ENCODE data around the gene BDNF. TPM values are rescaled to one million over a fixed set of nuclear protein-coding genes. Genes with fewer than 3 reads are reported as not detected.

Gene BDNF
- total RNA-seq, 1 experiment from 2014 or later: 6.3 TPM

DNA sequence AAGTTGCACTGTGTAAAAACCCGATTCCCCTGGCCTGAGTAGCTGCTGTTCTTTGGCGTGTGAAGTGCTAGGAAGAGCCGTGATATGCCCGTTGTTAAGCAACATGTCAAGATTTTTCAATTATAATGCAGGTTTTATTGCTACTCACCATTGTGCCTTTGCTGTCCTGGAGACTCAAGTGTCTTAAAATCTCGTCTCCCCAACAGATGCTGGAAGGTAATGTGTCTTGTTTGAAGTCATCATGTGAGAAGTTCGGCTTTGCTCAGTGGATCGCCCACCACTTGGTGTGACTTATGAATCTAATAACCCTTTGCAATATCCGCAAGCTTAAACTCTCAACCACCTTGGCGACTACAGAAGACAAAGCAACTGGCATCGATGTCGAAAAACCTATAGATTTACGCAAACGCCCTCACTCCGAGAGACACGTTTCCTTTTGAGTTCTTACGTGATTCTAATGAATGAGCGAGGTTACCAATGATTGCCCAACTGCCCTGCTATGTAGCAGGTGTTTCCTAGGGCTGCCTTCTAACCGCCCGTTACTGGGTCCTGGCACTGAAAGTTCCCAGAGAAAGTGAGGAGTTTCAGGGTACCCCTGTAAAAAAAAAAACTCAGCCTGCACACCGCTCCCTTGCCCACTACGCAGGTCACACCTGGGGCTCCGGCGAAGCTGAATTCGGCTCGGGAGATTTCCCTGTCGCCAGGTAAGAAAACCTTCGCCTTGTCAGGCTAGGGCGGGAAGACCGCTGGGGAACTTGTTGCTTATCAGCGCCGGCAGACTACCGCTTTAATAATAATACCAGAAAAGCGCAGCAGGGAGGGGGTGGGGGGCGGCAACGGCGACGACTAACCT is 21.2 kb upstream of the BDNF start:
- Mint-ChIP-seq H3K9me3 (ENCODE audit: unreplicated experiment) (no peaks in the 10 kb centered on the region), H3K4me3 (ENCODE audit: unreplicated experiment) (peak overlapping the region; percentile 73), H3K36me3 (ENCODE audit: insufficient read depth, unreplicated experiment) (no peaks in the 10 kb centered on the region), H3K27ac (ENCODE audit: low read depth, unreplicated experiment) (no peak overlapping the region), H3K4me1 (ENCODE audit: insufficient read depth, unreplicated experiment) (peaks cover 14% of the 10 kb centered on the region), H3K27me3 (ENCODE audit: insufficient read depth, unreplicated experiment) (peaks cover 40% of the 10 kb centered on the region)
- ChIA-PET POLR2A (interaction anchor here (0.9 kb wide), 1 partner anchor 387 kb away, joined by 3 read pairs; the partner anchor contains the start of genes KIF18A and METTL15), CTCF (interaction anchor here (0.6 kb wide), 1 partner anchor 10 kb away, joined by 4 read pairs; no protein-coding TSS in a partner anchor)
- no peak for DNase-seq (ENCODE audit: unreplicated experiment)
- intact Hi-C loops (cut with micrococcal nuclease): no loop called here
- BruUV-seq (replicated peaks): no TSS peak
- TF ChIP-seq CTCF (IDR thresholded peaks at IDR 0.05; ENCODE audit: unreplicated experiment): no peak

DNA sequence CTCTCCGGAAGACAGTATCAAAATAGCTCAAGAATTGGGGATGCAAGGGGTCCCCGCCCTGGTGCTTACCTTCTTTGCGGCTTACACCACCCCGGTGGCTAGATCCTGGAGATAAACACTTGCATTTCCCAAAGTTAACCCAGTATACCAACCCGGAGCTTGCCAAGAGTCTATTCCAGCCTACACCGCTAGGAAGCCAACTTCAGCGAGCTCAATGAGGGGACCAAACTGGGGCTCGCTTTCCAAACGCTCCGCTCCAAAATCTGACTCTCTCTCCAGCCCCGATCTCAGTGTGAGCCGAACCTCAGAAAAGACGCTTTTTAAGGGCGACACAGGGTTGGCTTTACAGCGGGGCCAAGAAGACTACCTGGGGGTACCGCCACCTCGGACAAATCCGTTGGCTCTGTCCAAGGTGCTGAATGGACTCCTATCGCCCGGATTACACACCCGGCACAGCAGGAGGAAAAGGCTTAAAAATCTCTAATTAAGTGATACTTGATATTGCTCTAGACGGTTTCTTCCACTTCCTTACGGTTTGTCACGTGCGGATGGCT is 20.1 kb upstream of the BDNF start:
- BruUV-seq (replicated peaks): no TSS peak
- no peak overlapping the region for H3K27ac Mint-ChIP-seq (ENCODE audit: low read depth, unreplicated experiment)
- POLR2A ChIA-PET: interaction anchor here (5.1 to 5.2 kb wide), 2 partner anchors 19 to 388 kb away, joined by 68 to 73 read pairs; partner anchors contain the start of genes BDNF, KIF18A and METTL15

DNA sequence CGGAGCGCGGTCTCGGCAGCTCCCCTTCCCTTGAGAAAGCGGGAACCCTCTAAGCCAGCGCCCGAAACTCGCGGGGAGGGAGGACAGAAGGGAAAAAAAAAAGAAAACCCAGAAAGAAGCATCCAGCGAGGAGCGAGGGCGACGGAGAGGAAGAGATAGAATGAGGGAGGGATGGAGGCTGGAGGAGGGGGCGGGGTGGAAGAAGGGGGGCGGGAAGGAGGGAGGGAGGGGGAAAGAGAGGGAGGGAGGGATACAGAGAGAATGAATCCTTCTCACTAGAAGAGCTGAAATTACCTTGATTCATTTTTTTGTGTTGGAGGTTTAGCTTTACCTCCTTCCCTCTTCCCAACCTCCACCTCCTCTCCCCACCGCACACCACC is 19.3 kb upstream of the BDNF start:
- Mint-ChIP-seq H3K4me3 (ENCODE audit: unreplicated experiment) (peak overlapping the region; percentile 81), H3K36me3 (ENCODE audit: insufficient read depth, unreplicated experiment) (no peaks in the 10 kb centered on the region), H3K27ac (ENCODE audit: low read depth, unreplicated experiment) (peak overlapping the region; percentile 89), H3K4me1 (ENCODE audit: insufficient read depth, unreplicated experiment) (peaks cover 14% of the 10 kb centered on the region), H3K9me3 (ENCODE audit: unreplicated experiment) (no peaks in the 10 kb centered on the region), H3K27me3 (ENCODE audit: insufficient read depth, unreplicated experiment) (peaks cover 20% of the 10 kb centered on the region)
- intact Hi-C loops (cut with micrococcal nuclease): loop anchor here (5.0 to 10.0 kb wide), 5 partner anchors 115 to 1438 kb away; no protein-coding TSS in a partner anchor
- ChIA-PET CTCF (interaction anchor here (0.6 to 5.9 kb wide), 11 partner anchors 9 to 813 kb away, joined by 3 to 90 read pairs (median 4); partner anchors contain the start of genes BDNF, KIF18A and METTL15), POLR2A (interaction anchor here (0.6 to 5.2 kb wide), 15 partner anchors 8 to 1132 kb away, joined by 3 to 73 read pairs (median 3); partner anchors contain the start of genes BDNF, KIF18A and METTL15)
- DNase-seq (ENCODE audit: unreplicated experiment): no peak
- BruUV-seq (replicated peaks): no TSS peak
- TF ChIP-seq CTCF (IDR thresholded peaks at IDR 0.05; ENCODE audit: unreplicated experiment): no peak

More for the DNA sequence above, 20.1 kb upstream of the BDNF start:
- Mint-ChIP-seq H3K27me3 (ENCODE audit: insufficient read depth, unreplicated experiment) (peaks cover 28% of the 10 kb centered on the region), H3K4me3 (ENCODE audit: unreplicated experiment) (peak overlapping the region; percentile 81), H3K36me3 (ENCODE audit: insufficient read depth, unreplicated experiment) (no peaks in the 10 kb centered on the region), H3K4me1 (ENCODE audit: insufficient read depth, unreplicated experiment) (peaks cover 14% of the 10 kb centered on the region), H3K9me3 (ENCODE audit: unreplicated experiment) (no peaks in the 10 kb centered on the region)
- intact Hi-C loops (cut with micrococcal nuclease): no loop called here
- TF ChIP-seq CTCF (IDR thresholded peaks at IDR 0.05; ENCODE audit: unreplicated experiment): no peak
- CTCF ChIA-PET: interaction anchor here (0.9 to 5.9 kb wide), 4 partner anchors 17 to 812 kb away, joined by 3 to 90 read pairs (median 5); partner anchors contain the start of genes BDNF, KIF18A and METTL15
- DNase-seq (ENCODE audit: unreplicated experiment): peak; percentile 53
